K562 (cell line): ENCODE results near the gene BECN2.

Experiments used
- MAFK ChIP-seq: IDR thresholded peaks from 2 replicates; pipeline ENCODE4 v1.6.1; 2011; ENCODE audit warnings: low read length, improper control_type of control experiment
- ZBTB40 ChIP-seq, 2 experiments: fragments of 450-650 bp in 1 of 2; sonication (generic) in 1 of 2; formaldehyde crosslinking in 1 of 2; IDR thresholded peaks; 2 replicates each; pipeline versions ENCODE4 v1.7.1 to v1.9.0; 2016 to 2022; ENCODE audit warnings: inconsistent platforms in 1 of 2, mild to moderate bottlenecking in 1 of 2, missing genetic modification reagents in 1 of 2
- ZNF253 ChIP-seq: fragments of 250-450 bp; sonication (Bioruptor Pico); conservative IDR thresholded peaks from 2 replicates; pipeline ENCODE4 v1.6.1; 2021; ENCODE audit warnings: mild to moderate bottlenecking

DNA sequence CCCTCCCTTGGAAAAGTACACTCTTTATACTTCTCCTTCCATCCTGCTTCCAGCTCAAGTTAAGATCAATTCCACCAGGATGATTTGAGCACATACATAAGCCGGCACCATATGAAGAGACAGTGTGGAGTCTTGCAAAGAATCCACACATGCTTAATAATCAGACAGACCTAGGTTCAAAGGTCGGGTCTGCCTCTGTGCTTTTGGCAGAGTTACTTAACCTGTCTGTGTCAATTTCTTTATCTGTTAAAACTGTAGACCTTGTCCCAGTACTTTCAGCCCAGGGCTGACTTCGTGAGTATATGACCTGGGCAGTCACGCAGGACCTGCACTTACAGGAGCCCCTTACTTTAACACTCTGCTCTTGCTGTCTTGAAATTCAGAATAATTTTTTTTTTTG lies 30.2 kb upstream of the BECN2 start:
- TF ChIP-seq ZBTB40 (IDR thresholded peaks at IDR 0.05) (no peak), ZBTB40 (CRISPR knock-in tag; IDR thresholded peaks at IDR 0.05) (no peak), ZNF253 (CRISPR knock-in tag) (no peak), MAFK (no peak)
